SK-N-SH treated with all-trans-retinoic acid at 6 μM for 48 hours (cell line): ENCODE results near the gene PPP1R18.
"Not testable (repeated sequence)": the region's sequence is repeated elsewhere in the genome, so short reads cannot be mapped to it uniquely, and the experiment has no call there.

Experiments
- ATAC-seq: fragments of 200-7000 bp; cut with Tn5 transposase; 3 replicates; pipeline ENCODE4 v1.9.1; 2020; ENCODE audit warnings: mild to moderate bottlenecking, moderate library complexity
- ARNTL ChIP-seq: fragments of 450-650 bp; formaldehyde crosslinking; IDR thresholded peaks from 2 replicates; pipeline ENCODE4 v1.5.0; 2020; ENCODE audit warnings: low read depth, mild to moderate bottlenecking, moderate library complexity, borderline replicate concordance
- BACH2 ChIP-seq: fragments of 250-450 bp; sonication (Bioruptor Pico); IDR thresholded peaks from 2 replicates; pipeline ENCODE4 v1.9.0; 2021; ENCODE audit warnings: mild to moderate bottlenecking, borderline replicate concordance
- GLIS3 ChIP-seq: fragments of 250-450 bp; sonication (Bioruptor Pico); IDR thresholded peaks from 2 replicates; pipeline ENCODE4 v1.5.0; 2020; ENCODE audit warnings: mild to moderate bottlenecking, moderate library complexity
- ISL1 ChIP-seq: fragments of 250-450 bp; sonication (Bioruptor Pico); IDR thresholded peaks from 2 replicates; pipeline ENCODE4 v2.1.2; 2022; ENCODE audit warnings: mild to moderate bottlenecking, moderate library complexity
- OSR1 ChIP-seq: fragments of 250-450 bp; sonication (Bioruptor Pico); IDR thresholded peaks from 2 replicates; pipeline ENCODE4 v1.8.0; 2022; ENCODE audit warnings: moderate library complexity, mild to moderate bottlenecking, inconsistent platforms
- RARB ChIP-seq: fragments of 250-450 bp; sonication (Bioruptor Pico); IDR thresholded peaks from 2 replicates; pipeline ENCODE4 v1.8.0; 2021; ENCODE audit warnings: mild to moderate bottlenecking, moderate library complexity
- SNAI2 ChIP-seq: fragments of 250-450 bp; sonication (Bioruptor Pico); IDR thresholded peaks from 2 replicates; pipeline ENCODE4 v1.5.0; 2020; ENCODE audit warnings: mild to moderate bottlenecking, moderate library complexity
- TCF4 ChIP-seq: fragments of 250-450 bp; sonication (Bioruptor Pico); IDR thresholded peaks from 2 replicates; pipeline ENCODE4 v1.8.0; 2021; ENCODE audit warnings: mild to moderate bottlenecking, moderate library complexity, borderline replicate concordance
- TOX ChIP-seq: fragments of 250-450 bp; sonication (Bioruptor Pico); IDR thresholded peaks from 2 replicates; pipeline ENCODE4 v1.8.0; 2021; ENCODE audit warnings: mild to moderate bottlenecking, moderate library complexity, borderline replicate concordance
- ZC3H10 ChIP-seq: fragments of 250-450 bp; sonication (Bioruptor Pico); IDR thresholded peaks from 2 replicates; pipeline ENCODE4 v1.5.1; 2021; ENCODE audit warnings: mild to moderate bottlenecking, moderate library complexity
- ZFP3 ChIP-seq: fragments of 250-450 bp; sonication (Bioruptor Pico); IDR thresholded peaks from 2 replicates; pipeline ENCODE4 v1.5.0; 2020; ENCODE audit warnings: mild to moderate bottlenecking, moderate library complexity
- ZNF565 ChIP-seq: fragments of 450-650 bp; formaldehyde crosslinking; conservative IDR thresholded peaks from 2 replicates; pipeline ENCODE4 v1.5.0; 2020; ENCODE audit warnings: low read depth, mild to moderate bottlenecking, moderate library complexity
- ZNF70 ChIP-seq: fragments of 450-650 bp; formaldehyde crosslinking; IDR thresholded peaks from 2 replicates; pipeline ENCODE4 v1.5.0; 2020; ENCODE audit warnings: mild to moderate bottlenecking, moderate library complexity
- ZNF8 ChIP-seq: fragments of 450-650 bp; formaldehyde crosslinking; IDR thresholded peaks from 2 replicates; pipeline ENCODE4 v1.5.0; 2020; ENCODE audit warnings: mild to moderate bottlenecking, moderate library complexity
- TF ChIP-seq, protein P1 (sequence below): fragments of 250-450 bp; sonication (Bioruptor Pico); IDR thresholded peaks from 2 replicates; pipeline ENCODE4 v1.5.1; 2021; ENCODE audit warnings: mild to moderate bottlenecking, moderate library complexity
- TF ChIP-seq, protein P2 (sequence below): fragments of 250-450 bp; sonication (Bioruptor Pico); IDR thresholded peaks from 2 replicates; pipeline ENCODE4 v1.8.0; 2020; ENCODE audit warnings: mild to moderate bottlenecking, moderate library complexity, borderline replicate concordance
- TF ChIP-seq, protein P3 (sequence below): fragments of 250-450 bp; sonication (Bioruptor Pico); IDR thresholded peaks from 2 replicates; pipeline ENCODE4 v1.5.0; 2020; ENCODE audit warnings: mild to moderate bottlenecking, moderate library complexity
- TF ChIP-seq, protein P4 (sequence below): fragments of 250-450 bp; sonication (Bioruptor Pico); IDR thresholded peaks from 2 replicates; pipeline ENCODE4 v1.8.0; 2021; ENCODE audit warnings: low read depth, mild to moderate bottlenecking, moderate library complexity, borderline replicate concordance
- TF ChIP-seq, protein P5 (sequence below): fragments of 250-450 bp; sonication (Bioruptor Pico); IDR thresholded peaks from 2 replicates; pipeline ENCODE4 v1.5.1; 2020; ENCODE audit warnings: low read depth, mild to moderate bottlenecking, moderate library complexity

PPP1R18 gene

DNA sequence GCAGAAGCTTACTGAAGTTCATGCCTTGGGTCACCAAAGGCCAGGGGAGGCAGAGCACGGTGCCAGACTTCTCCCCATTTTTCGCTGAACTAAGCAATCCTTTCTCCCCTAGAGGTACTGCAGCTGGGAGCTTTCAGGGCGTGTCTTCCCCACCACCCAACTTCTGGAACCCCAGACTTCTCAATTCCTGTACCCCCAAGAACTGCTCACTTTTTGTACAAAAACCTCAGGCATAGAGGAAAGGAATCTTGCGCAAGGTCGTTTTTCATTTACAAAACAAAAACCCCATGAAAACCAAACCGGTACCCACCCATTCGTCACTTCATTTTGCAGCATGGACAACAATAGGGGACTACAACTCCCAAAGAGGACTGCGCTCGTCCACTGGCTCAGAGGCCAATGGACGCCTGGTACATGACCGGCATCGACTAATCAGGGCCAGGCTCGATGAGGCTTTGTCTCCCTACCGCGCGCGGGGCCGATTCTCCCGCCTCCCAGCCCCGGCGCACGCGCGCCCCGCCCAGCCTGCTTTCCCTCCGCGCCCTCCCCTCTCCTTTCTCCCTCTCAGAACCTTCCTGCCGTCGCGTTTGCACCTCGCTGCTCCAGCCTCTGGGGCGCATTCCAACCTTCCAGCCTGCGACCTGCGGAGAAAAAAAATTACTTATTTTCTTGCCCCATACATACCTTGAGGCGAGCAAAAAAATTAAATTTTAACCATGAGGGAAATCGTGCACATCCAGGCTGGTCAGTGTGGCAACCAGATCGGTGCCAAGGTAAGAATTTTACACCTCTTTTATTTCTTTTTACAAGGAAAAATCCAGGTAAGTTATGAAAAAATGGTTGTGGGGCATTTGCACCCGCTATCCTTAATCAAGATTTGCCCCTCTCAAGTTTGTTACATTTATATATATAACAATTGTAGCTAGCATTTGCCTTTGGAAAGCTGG is 33.6 kb upstream of the PPP1R18 start, which contains the start of gene TUBB:
Gene TUBB (plus strand): TSS at position 562 of the 947 bp plus-strand sequence. CDS start 155 bp downstream, at position 717.
- ATAC-seq: peak; percentile 81
- TF ChIP-seq SNAI2 (CRISPR knock-in tag) (no peak), TCF4 (no peak), GLIS3 (CRISPR knock-in tag) (no peak)
- TF ChIP-seq, protein P1, sequence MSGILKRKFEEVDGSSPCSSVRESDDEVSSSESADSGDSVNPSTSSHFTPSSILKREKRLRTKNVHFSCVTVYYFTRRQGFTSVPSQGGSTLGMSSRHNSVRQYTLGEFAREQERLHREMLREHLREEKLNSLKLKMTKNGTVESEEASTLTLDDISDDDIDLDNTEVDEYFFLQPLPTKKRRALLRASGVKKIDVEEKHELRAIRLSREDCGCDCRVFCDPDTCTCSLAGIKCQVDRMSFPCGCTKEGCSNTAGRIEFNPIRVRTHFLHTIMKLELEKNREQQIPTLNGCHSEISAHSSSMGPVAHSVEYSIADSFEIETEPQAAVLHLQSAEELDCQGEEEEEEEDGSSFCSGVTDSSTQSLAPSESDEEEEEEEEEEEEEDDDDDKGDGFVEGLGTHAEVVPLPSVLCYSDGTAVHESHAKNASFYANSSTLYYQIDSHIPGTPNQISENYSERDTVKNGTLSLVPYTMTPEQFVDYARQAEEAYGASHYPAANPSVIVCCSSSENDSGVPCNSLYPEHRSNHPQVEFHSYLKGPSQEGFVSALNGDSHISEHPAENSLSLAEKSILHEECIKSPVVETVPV (CRISPR knock-in tag): 0 out of 2 replicates have a peak, but pooled peaks have one; percentile 3
- TF ChIP-seq, protein P2, sequence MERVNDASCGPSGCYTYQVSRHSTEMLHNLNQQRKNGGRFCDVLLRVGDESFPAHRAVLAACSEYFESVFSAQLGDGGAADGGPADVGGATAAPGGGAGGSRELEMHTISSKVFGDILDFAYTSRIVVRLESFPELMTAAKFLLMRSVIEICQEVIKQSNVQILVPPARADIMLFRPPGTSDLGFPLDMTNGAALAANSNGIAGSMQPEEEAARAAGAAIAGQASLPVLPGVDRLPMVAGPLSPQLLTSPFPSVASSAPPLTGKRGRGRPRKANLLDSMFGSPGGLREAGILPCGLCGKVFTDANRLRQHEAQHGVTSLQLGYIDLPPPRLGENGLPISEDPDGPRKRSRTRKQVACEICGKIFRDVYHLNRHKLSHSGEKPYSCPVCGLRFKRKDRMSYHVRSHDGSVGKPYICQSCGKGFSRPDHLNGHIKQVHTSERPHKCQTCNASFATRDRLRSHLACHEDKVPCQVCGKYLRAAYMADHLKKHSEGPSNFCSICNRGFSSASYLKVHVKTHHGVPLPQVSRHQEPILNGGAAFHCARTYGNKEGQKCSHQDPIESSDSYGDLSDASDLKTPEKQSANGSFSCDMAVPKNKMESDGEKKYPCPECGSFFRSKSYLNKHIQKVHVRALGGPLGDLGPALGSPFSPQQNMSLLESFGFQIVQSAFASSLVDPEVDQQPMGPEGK: no peak

DNA sequence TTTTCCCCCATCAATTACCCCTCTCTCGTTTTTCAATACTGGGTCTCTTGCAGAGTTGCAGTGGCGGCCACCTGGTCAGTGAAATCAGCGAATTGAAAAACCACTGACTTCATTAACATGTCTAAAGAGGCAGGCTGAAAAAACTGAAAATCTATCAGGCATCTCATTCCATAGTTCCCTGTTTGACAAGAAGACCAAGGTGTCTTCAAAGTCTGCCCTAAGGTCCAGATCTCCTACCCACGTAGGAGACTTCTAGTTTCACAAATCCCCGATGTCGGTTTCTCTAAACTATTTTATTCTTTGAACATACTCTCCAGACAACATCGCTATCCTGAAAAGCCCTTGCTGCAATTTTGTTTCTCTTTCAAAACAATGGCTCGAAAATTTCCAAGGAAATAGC is 32.9 kb upstream of the PPP1R18 start:
- TF ChIP-seq ZNF8 (CRISPR knock-in tag): no peak
- TF ChIP-seq, protein P2: no peak
- TF ChIP-seq, protein P3, sequence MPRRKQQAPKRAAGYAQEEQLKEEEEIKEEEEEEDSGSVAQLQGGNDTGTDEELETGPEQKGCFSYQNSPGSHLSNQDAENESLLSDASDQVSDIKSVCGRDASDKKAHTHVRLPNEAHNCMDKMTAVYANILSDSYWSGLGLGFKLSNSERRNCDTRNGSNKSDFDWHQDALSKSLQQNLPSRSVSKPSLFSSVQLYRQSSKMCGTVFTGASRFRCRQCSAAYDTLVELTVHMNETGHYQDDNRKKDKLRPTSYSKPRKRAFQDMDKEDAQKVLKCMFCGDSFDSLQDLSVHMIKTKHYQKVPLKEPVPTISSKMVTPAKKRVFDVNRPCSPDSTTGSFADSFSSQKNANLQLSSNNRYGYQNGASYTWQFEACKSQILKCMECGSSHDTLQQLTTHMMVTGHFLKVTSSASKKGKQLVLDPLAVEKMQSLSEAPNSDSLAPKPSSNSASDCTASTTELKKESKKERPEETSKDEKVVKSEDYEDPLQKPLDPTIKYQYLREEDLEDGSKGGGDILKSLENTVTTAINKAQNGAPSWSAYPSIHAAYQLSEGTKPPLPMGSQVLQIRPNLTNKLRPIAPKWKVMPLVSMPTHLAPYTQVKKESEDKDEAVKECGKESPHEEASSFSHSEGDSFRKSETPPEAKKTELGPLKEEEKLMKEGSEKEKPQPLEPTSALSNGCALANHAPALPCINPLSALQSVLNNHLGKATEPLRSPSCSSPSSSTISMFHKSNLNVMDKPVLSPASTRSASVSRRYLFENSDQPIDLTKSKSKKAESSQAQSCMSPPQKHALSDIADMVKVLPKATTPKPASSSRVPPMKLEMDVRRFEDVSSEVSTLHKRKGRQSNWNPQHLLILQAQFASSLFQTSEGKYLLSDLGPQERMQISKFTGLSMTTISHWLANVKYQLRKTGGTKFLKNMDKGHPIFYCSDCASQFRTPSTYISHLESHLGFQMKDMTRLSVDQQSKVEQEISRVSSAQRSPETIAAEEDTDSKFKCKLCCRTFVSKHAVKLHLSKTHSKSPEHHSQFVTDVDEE: no peak
- no peak for TF ChIP-seq ZNF565
- TF ChIP-seq, protein P4, sequence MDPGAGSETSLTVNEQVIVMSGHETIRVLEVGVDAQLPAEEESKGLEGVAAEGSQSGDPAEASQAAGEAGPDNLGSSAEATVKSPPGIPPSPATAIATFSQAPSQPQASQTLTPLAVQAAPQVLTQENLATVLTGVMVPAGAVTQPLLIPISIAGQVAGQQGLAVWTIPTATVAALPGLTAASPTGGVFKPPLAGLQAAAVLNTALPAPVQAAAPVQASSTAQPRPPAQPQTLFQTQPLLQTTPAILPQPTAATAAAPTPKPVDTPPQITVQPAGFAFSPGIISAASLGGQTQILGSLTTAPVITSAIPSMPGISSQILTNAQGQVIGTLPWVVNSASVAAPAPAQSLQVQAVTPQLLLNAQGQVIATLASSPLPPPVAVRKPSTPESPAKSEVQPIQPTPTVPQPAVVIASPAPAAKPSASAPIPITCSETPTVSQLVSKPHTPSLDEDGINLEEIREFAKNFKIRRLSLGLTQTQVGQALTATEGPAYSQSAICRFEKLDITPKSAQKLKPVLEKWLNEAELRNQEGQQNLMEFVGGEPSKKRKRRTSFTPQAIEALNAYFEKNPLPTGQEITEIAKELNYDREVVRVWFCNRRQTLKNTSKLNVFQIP (CRISPR knock-in tag): no peak
- no peak for TF ChIP-seq ARNTL (CRISPR knock-in tag)
- no peak for TF ChIP-seq BACH2 (CRISPR knock-in tag)
- no peak for TF ChIP-seq SNAI2 (CRISPR knock-in tag)
- no peak for TF ChIP-seq ISL1 (CRISPR knock-in tag)
- no peak for TF ChIP-seq ZC3H10
- no peak for TF ChIP-seq ZNF70 (CRISPR knock-in tag)
- no peak for TF ChIP-seq RARB
- TF ChIP-seq, protein P5, sequence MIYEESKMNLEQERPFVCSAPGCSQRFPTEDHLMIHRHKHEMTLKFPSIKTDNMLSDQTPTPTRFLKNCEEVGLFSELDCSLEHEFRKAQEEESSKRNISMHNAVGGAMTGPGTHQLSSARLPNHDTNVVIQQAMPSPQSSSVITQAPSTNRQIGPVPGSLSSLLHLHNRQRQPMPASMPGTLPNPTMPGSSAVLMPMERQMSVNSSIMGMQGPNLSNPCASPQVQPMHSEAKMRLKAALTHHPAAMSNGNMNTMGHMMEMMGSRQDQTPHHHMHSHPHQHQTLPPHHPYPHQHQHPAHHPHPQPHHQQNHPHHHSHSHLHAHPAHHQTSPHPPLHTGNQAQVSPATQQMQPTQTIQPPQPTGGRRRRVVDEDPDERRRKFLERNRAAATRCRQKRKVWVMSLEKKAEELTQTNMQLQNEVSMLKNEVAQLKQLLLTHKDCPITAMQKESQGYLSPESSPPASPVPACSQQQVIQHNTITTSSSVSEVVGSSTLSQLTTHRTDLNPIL (CRISPR knock-in tag): no peak
- TF ChIP-seq ZFP3 (CRISPR knock-in tag): no peak
- TF ChIP-seq OSR1 (CRISPR knock-in tag): no peak
- TF ChIP-seq TCF4: no peak
- no peak for TF ChIP-seq TOX (CRISPR knock-in tag)
- TF ChIP-seq GLIS3 (CRISPR knock-in tag): no peak
- ATAC-seq: no peak

DNA sequence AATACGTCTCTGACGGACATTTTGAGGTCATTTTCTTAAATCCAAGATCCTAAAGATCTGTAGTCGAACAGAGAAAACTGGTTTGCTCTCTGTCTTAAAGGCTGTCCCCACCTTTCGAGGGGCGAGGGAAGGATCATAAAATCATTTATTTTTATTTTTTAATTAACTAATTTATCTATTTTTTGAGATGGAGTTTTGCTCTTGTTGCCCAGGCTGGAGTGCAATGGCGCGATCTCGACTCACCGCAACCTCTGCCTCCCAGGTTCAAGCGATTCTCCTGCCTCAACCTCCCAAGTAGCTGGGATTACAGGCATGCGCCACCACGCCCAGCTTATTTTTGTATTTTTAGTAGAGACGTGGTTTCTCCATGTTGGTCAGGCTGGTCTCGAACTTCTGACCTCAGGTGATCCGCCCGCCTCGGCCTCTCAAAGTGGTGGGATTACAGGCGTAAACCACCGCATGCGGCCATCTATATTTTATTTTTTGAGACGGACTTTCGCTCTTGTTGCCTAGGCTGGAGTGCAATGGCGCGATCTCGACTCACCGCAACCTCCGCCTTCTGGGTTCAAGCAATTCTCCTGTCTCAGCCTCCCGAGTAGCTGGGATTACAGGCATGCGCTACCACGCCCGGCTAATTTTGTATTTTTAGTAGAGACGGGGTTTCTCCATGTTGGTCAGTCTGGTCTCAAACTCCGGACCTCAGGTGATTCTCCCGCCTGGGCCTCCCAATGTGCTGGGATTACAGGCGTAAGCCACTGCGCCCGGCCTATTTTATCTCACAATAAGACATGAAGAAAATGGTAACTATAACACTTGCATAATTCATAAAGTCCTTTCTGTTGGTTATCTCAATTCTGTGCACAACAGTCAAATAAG is 31.6 kb upstream of the PPP1R18 start:
- ATAC-seq: not testable (repeated sequence)
